PC-3 (cell line): ENCODE data around the gene SPEM3. TPM values are rescaled to one million over a fixed set of nuclear protein-coding genes. Genes with fewer than 3 reads are reported as not detected.

Experiments
- ATAC-seq: fragments of 200-7000 bp; cut with Tn5 transposase; 2 replicates; pipeline ENCODE4 v1.9.1; 2020; ENCODE audit warnings: mild to moderate bottlenecking, moderate library complexity
- BruUV-seq: library from RNA; stranded (reverse); fragments of 400-500 nt; replicated peaks from 2 replicates; lab custom pipeline; 2021; lab: Mats Ljungman, UMichigan
- CTCF ChIA-PET: fragments of 300-600 bp; sonication (Branson Sonifier 250); formaldehyde crosslinking; loops from one replicate; lab custom pipeline; 2022; ENCODE audit warnings: antibody characterized with exemption; lab: Charles Lee
- POLR2A ChIA-PET: fragments of 300-600 bp; sonication (Branson Sonifier 250); formaldehyde crosslinking; loops from one replicate; lab custom pipeline; 2022; ENCODE audit warnings: antibody characterized with exemption; ENCODE audit not compliant: unreplicated experiment; lab: Charles Lee
- DNase-seq: peaks from one replicate; pipeline ENCODE4 v3.0.0-alpha.2; 2015
- H2AFZ ChIP-seq: fragments of 300-600 bp; sonication (generic); 2 replicates; pipeline ENCODE4 v1.6.0; 2016; ENCODE audit warnings: antibody characterized with exemption, low read length
- H3F3A ChIP-seq: fragments of 300-600 bp; sonication (generic); one replicate; pipeline ENCODE4 v1.6.0; 2017; ENCODE audit warnings: antibody characterized with exemption, low read length, control low read depth, mild to moderate bottlenecking; ENCODE audit not compliant: unreplicated experiment
- H3K27ac ChIP-seq: fragments of 300-600 bp; sonication (generic); 2 replicates; pipeline ENCODE4 v1.5.1; 2016; ENCODE audit warnings: mild to moderate bottlenecking, low read length
- H3K27me3 ChIP-seq: fragments of 300-600 bp; sonication (generic); 2 replicates; pipeline ENCODE4 v1.6.1; 2016; ENCODE audit warnings: low read length, mixed read lengths
- H3K36me3 ChIP-seq: fragments of 300-600 bp; sonication (generic); 2 replicates; pipeline ENCODE4 v1.6.1; 2016; ENCODE audit warnings: low read depth, mixed run types, low read length, mixed read lengths
- H3K4me1 ChIP-seq: fragments of 300-600 bp; sonication (generic); 2 replicates; pipeline ENCODE4 v1.5.1; 2016; ENCODE audit warnings: low read length; ENCODE audit not compliant: insufficient read depth
- H3K4me2 ChIP-seq: fragments of 300-600 bp; sonication (generic); 2 replicates; pipeline ENCODE4 v1.6.0; 2016; ENCODE audit warnings: low read length
- H3K4me3 ChIP-seq: fragments of 300-600 bp; sonication (generic); 2 replicates; pipeline ENCODE4 v1.5.1; 2016; ENCODE audit warnings: mild to moderate bottlenecking, low read length, mixed read lengths
- H3K79me2 ChIP-seq: fragments of 300-600 bp; sonication (generic); 2 replicates; pipeline ENCODE4 v1.6.1; 2017; ENCODE audit warnings: low read length, mixed read lengths
- H3K9ac ChIP-seq: fragments of 300-600 bp; sonication (generic); 2 replicates; pipeline ENCODE4 v1.6.0; 2016; ENCODE audit warnings: mild to moderate bottlenecking, low read length
- H3K9me2 ChIP-seq: fragments of 300-600 bp; sonication (generic); replicated peaks from 2 replicates; pipeline ENCODE4 v1.6.1; 2016; ENCODE audit warnings: mixed run types, low read length, mixed read lengths
- H3K9me3 ChIP-seq: fragments of 300-600 bp; sonication (generic); 2 replicates; pipeline ENCODE4 v1.6.1; 2016; ENCODE audit warnings: low read length, mixed read lengths
- H4K20me1 ChIP-seq: fragments of 300-600 bp; sonication (generic); 2 replicates; pipeline ENCODE4 v1.6.1; 2016; ENCODE audit warnings: low read length, mixed read lengths
- EZH2 ChIP-seq: fragments of 300-600 bp; sonication (generic); IDR thresholded peaks from one replicate; pipeline ENCODE4 v1.6.1; 2017; ENCODE audit warnings: antibody characterized with exemption, mild to moderate bottlenecking, low read length; ENCODE audit not compliant: unreplicated experiment
- EZH2phosphoT487 ChIP-seq: fragments of 300-600 bp; sonication (generic); IDR thresholded peaks from 2 replicates; pipeline ENCODE4 v1.6.1; 2018; ENCODE audit warnings: mild to moderate bottlenecking, antibody characterized with exemption, low read length, borderline replicate concordance
- intact Hi-C: fragments of 100-400 bp; cut with micrococcal nuclease; formaldehyde crosslinking; loops from 2 replicates; pipeline ENCODE4 v1.9.0; 2023
- total RNA-seq: library from RNA; depleted of rRNA; stranded (reverse); fragments of >200 nt; gene quantifications from 2 replicates; pipeline ENCODE4 v1.2.3, GENCODE V29; 2014
- TF ChIP-seq, protein P1 (sequence below): fragments of 300-600 bp; sonication (generic); conservative IDR thresholded peaks from 2 replicates; pipeline ENCODE4 v1.5.1; 2017; ENCODE audit warnings: antibody characterized with exemption, low read depth, mild to moderate bottlenecking, low read length

The SPEM3 gene
- total RNA-seq, 1 experiment from 2014 or later = not detected

DNA sequence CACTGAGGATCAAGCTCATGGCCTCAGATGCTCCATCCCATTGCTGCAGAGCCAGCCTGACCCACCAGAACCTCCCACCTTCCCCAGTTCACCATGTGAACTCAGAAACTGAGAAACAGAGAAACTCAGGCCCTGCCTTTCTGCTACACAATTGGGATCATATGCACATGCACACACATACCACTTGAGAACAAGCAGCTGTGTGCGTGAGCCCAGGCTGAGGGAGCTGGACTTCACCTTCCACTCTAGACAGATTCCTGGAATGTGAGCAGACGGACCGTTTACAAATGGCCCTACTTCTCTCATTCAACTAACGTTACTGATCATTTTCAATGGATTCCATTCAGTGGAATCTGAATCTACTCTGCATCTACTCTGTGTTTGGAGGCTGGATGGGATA lies 5.0 kb upstream of the SPEM3 start:
- H3F3A ChIP-seq = no peaks in the 10 kb centered on the region
- BruUV-seq = no TSS peak
- no peak overlapping the region for H3K4me3 ChIP-seq
- ATAC-seq (no peak), DNase-seq (no peak)
- H3K36me3 ChIP-seq = no peaks in the 10 kb centered on the region
- POLR2A ChIA-PET = no interaction called here
- no peak overlapping the region for H3K9ac ChIP-seq
- no peak for TF ChIP-seq EZH2
- H4K20me1 ChIP-seq = no peaks in the 10 kb centered on the region
- H3K27me3 ChIP-seq = no peaks in the 10 kb centered on the region
- CTCF ChIA-PET = no interaction called here
- no peaks in the 10 kb centered on the region for H3K9me3 ChIP-seq
- H3K79me2 ChIP-seq = no peaks in the 10 kb centered on the region
- H2AFZ ChIP-seq = no peak overlapping the region
- H3K4me1 ChIP-seq = no peaks in the 10 kb centered on the region
- H3K4me2 ChIP-seq = no peak overlapping the region
- intact Hi-C loops = no loop called here
- no peaks in the 10 kb centered on the region for H3K9me2 ChIP-seq
- H3K27ac ChIP-seq = no peak overlapping the region

GRCh38 chr17:7425316-7425715 lies 3.3 kb upstream of the SPEM3 start, which contains the start of gene SPEM2:
SPEM2 (plus strand) TSS chr17:7425616; CDS start chr17:7425689, 73 bp downstream.
- Histone ChIP-seq H3K9me3 (no peaks in the 10 kb centered on the region), H3K9me2 (no peaks in the 10 kb centered on the region), H3K4me3 (no peak within 1 kb of the TSS), H3K4me2 (no peak within 1 kb of the TSS), H3K4me1 (no peaks in the 10 kb centered on the region), H2AFZ (no peak within 1 kb of the TSS), H3K27me3 (no peaks in the 10 kb centered on the region), H3K79me2 (no peaks in the 10 kb centered on the region), H3K36me3 (no peaks in the 10 kb centered on the region), H3K27ac (no peak within 1 kb of the TSS), H3F3A (no peaks in the 10 kb centered on the region), H4K20me1 (no peaks in the 10 kb centered on the region), H3K9ac (no peak within 1 kb of the TSS)
- ChIA-PET POLR2A (no interaction called here), CTCF (no interaction called here)
- intact Hi-C loops = no loop called here
- no TSS peak for BruUV-seq
- no peak for TF ChIP-seq EZH2phosphoT487
- no peak for ATAC-seq
- DNase-seq = no peak

DNA sequence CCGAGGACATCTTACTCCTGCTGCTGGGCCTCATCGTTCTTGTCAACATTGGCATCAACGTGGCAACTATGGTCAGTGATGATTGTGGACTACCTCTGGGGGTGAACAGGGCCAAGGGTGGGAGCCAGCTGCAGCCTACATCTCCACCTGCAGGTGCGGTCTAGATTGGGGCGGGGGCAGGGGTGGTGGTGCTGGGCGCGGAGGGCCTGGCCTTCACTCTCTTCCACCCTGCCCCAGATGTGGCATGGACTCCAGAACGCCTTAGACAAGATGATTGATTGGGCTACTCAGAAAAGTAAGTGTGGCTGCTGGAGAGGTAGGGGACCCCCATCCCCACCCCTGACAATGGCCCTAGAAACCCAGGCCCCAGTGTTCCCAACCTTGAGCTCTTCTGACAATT lies 2.9 kb upstream of the SPEM3 start:
- intact Hi-C loops = no loop called here
- no TSS peak for BruUV-seq
- no peaks in the 10 kb centered on the region for H3K36me3 ChIP-seq
- no peaks in the 10 kb centered on the region for H4K20me1 ChIP-seq
- H3K79me2 ChIP-seq = no peaks in the 10 kb centered on the region
- TF ChIP-seq EZH2phosphoT487 (no peak), EZH2 (no peak)
- TF ChIP-seq, protein P1, sequence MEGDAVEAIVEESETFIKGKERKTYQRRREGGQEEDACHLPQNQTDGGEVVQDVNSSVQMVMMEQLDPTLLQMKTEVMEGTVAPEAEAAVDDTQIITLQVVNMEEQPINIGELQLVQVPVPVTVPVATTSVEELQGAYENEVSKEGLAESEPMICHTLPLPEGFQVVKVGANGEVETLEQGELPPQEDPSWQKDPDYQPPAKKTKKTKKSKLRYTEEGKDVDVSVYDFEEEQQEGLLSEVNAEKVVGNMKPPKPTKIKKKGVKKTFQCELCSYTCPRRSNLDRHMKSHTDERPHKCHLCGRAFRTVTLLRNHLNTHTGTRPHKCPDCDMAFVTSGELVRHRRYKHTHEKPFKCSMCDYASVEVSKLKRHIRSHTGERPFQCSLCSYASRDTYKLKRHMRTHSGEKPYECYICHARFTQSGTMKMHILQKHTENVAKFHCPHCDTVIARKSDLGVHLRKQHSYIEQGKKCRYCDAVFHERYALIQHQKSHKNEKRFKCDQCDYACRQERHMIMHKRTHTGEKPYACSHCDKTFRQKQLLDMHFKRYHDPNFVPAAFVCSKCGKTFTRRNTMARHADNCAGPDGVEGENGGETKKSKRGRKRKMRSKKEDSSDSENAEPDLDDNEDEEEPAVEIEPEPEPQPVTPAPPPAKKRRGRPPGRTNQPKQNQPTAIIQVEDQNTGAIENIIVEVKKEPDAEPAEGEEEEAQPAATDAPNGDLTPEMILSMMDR = no peak
- POLR2A ChIA-PET = no interaction called here
- H2AFZ ChIP-seq = no peak overlapping the region
- ATAC-seq (no peak), DNase-seq (no peak)
- H3K27me3 ChIP-seq = no peaks in the 10 kb centered on the region
- no peaks in the 10 kb centered on the region for H3K9me2 ChIP-seq
- H3K4me3 ChIP-seq = no peak overlapping the region
- H3K9ac ChIP-seq = no peak overlapping the region
- no peak overlapping the region for H3K27ac ChIP-seq
- CTCF ChIA-PET = no interaction called here
- no peaks in the 10 kb centered on the region for H3F3A ChIP-seq
- H3K4me2 ChIP-seq = no peak overlapping the region
- no peaks in the 10 kb centered on the region for H3K9me3 ChIP-seq
- no peaks in the 10 kb centered on the region for H3K4me1 ChIP-seq
